Heart left ventricle (tissue), 13 donors: ENCODE measurements around the gene TBC1D1.

Experiments used
- POLR2A ChIP-seq, 2 donors: fragments of 450-650 bp; IDR thresholded peaks; one replicate each; pipeline ENCODE4 v1.6.1; 2017; ENCODE audit warnings: antibody characterized with exemption in 2 of 2, mild to moderate bottlenecking in 2 of 2, moderate library complexity in 2 of 2
- TF ChIP-seq, protein P1 (sequence below), 12 donors: fragments of 200-600 bp; sonication (generic) in 4 of 12; IDR thresholded peaks; one replicate each; pipeline versions ENCODE4 v1.5.0 to v1.8.0; 2018 to 2022; ENCODE audit warnings: antibody characterized with exemption in 12 of 12, mild to moderate bottlenecking in 5 of 12
- donor health status: ischemic (EF 13 %, LVEDD 7.1; RV severe dilation, severe dysfunction).
- donor health status: DM: no; HTN: yes; CAD: no.
- donor health status: DM: no; HTN: no; CAD: no.
- donor health status: ischemic (EF 25% LVEDD 6.9; RV normal size, moderate dysfunction).
- donor health status: ischemic (EF 25% LVEDD 5.7; RV mildly dilated, moderate dysfunction).
- donor health status: ischemic (EF 35%, LVEDD 5.7; RV mildly dilated, moderate dysfunction).
- donor health status: nonischemic (EF 11% LVEDD 7.7; RV severe dilation, severe dysfunction).
- donor health status: DM: yes; HTN: yes; CAD: no.
- donor health status: PGD.
- donor health status: ischemic (EF 29% LVEDD 5.4; RV normal size, mild dysfunction).
- donor health status: nonischemic (EF 23%, LVEDD 6.1; RV moderate dilation, normal function).

GRCh38 chr4:38002451-38003071 lies 111.7 kb downstream of the TBC1D1 start:
- TF ChIP-seq, protein P1, sequence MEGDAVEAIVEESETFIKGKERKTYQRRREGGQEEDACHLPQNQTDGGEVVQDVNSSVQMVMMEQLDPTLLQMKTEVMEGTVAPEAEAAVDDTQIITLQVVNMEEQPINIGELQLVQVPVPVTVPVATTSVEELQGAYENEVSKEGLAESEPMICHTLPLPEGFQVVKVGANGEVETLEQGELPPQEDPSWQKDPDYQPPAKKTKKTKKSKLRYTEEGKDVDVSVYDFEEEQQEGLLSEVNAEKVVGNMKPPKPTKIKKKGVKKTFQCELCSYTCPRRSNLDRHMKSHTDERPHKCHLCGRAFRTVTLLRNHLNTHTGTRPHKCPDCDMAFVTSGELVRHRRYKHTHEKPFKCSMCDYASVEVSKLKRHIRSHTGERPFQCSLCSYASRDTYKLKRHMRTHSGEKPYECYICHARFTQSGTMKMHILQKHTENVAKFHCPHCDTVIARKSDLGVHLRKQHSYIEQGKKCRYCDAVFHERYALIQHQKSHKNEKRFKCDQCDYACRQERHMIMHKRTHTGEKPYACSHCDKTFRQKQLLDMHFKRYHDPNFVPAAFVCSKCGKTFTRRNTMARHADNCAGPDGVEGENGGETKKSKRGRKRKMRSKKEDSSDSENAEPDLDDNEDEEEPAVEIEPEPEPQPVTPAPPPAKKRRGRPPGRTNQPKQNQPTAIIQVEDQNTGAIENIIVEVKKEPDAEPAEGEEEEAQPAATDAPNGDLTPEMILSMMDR (IDR thresholded peaks at IDR 0.05) = no peak
- TF ChIP-seq POLR2A (IDR thresholded peaks at IDR 0.05) = no peak
